ACC112 (cell line): ENCODE data around the gene RERE.

Experiments
- H2AFZ ChIP-seq: fragments of 200-600 bp; sonication (generic); one replicate; pipeline ENCODE4 v1.6.0; 2017; ENCODE audit warnings: antibody characterized with exemption, low read length; ENCODE audit not compliant: unreplicated experiment
- H3K27ac ChIP-seq: fragments of 200-600 bp; sonication (generic); 2 replicates; pipeline ENCODE4 v1.5.1; 2014; ENCODE audit warnings: low read depth, mild to moderate bottlenecking, antibody characterized with exemption, low read length, moderate library complexity
- H3K27me3 ChIP-seq: fragments of 200-600 bp; sonication (generic); 2 replicates; pipeline ENCODE4 v1.6.1; 2014; ENCODE audit warnings: mild to moderate bottlenecking, antibody characterized with exemption, low read length, moderate library complexity, mixed read lengths; ENCODE audit not compliant: insufficient read depth
- H3K36me3 ChIP-seq: fragments of 200-600 bp; sonication (generic); 2 replicates; pipeline ENCODE4 v1.6.1; 2016; ENCODE audit warnings: mild to moderate bottlenecking, antibody characterized with exemption, low read length, moderate library complexity, mixed read lengths; ENCODE audit not compliant: insufficient read depth
- H3K4me1 ChIP-seq: fragments of 200-600 bp; sonication (generic); one replicate; pipeline ENCODE4 v1.6.1; 2016; ENCODE audit warnings: low read length, mixed read lengths; ENCODE audit not compliant: insufficient read depth, unreplicated experiment, control insufficient read depth
- H3K4me3 ChIP-seq: fragments of 200-600 bp; sonication (generic); 2 replicates; pipeline ENCODE4 v1.5.1; 2014; ENCODE audit warnings: mild to moderate bottlenecking, low read depth, low read length
- H3K79me2 ChIP-seq: fragments of 200-600 bp; sonication (generic); one replicate; pipeline ENCODE4 v1.6.0; 2016; ENCODE audit warnings: low read length; ENCODE audit not compliant: control insufficient read depth, unreplicated experiment, insufficient read depth

Gene RERE

GRCh38 chr1:8817412-8818324 is at the start of gene RERE:
TSS of gene RERE (minus strand) at chr1:8817640.
- peak within 1 kb of the TSS; percentile 79 for H2AFZ ChIP-seq

GRCh38 chr1:8866792-8867415 is 49.5 kb upstream of the RERE start:
- no peak overlapping the region for H2AFZ ChIP-seq
- H3K27me3 ChIP-seq: no peaks in the 10 kb centered on the region
- peak overlapping the region; percentile 9; the same call in 1 of the 2 replicates for H3K27ac ChIP-seq
- H3K4me3 ChIP-seq: no peak overlapping the region
- H3K79me2 ChIP-seq: peaks cover 78% of the 10 kb centered on the region
- peaks cover 86% of the 10 kb centered on the region for H3K36me3 ChIP-seq
- H3K4me1 ChIP-seq: peaks cover 68% of the 10 kb centered on the region

More at GRCh38 chr1:8817412-8818324, at the start of gene RERE:
- H3K79me2 ChIP-seq: peaks cover 28% of the 10 kb centered on the region
- peak within 1 kb of the TSS; percentile 96 for H3K4me3 ChIP-seq
- H3K27me3 ChIP-seq: no peaks in the 10 kb centered on the region
- no peaks in the 10 kb centered on the region for H3K36me3 ChIP-seq
- H3K27ac ChIP-seq: peak within 1 kb of the TSS; percentile 83
- H3K4me1 ChIP-seq: peaks cover 23% of the 10 kb centered on the region

- Histone ChIP-seq H2AFZ (no peak overlapping the region), H3K4me3 (no peak overlapping the region), H3K27me3 (no peaks in the 10 kb centered on the region), H3K27ac (peak overlapping the region; percentile 9; the same call in 1 of the 2 replicates), H3K79me2 (peaks cover 72% of the 10 kb centered on the region), H3K4me1 (peaks cover 66% of the 10 kb centered on the region), H3K36me3 (peaks cover 85% of the 10 kb centered on the region)
Measured at GRCh38 chr1:8866173-8866791, 48.8 kb upstream of the RERE start.

GRCh38 chr1:8864713-8865344 is 47.4 kb upstream of the RERE start:
- Histone ChIP-seq H3K4me1 (peaks cover 63% of the 10 kb centered on the region), H3K4me3 (no peak overlapping the region), H3K36me3 (peaks cover 85% of the 10 kb centered on the region), H2AFZ (no peak overlapping the region), H3K27ac (peak overlapping the region; percentile 13; the same call in 1 of the 2 replicates), H3K79me2 (peaks cover 57% of the 10 kb centered on the region), H3K27me3 (no peaks in the 10 kb centered on the region)

- Histone ChIP-seq H3K4me3 (no peak overlapping the region), H3K27me3 (no peaks in the 10 kb centered on the region), H3K79me2 (peaks cover 47% of the 10 kb centered on the region), H3K36me3 (peaks cover 83% of the 10 kb centered on the region), H2AFZ (no peak overlapping the region), H3K4me1 (peaks cover 60% of the 10 kb centered on the region), H3K27ac (peak overlapping the region; percentile 22; the same call in 1 of the 2 replicates)
Measured at GRCh38 chr1:8863794-8864233, 46.4 kb upstream of the RERE start.

GRCh38 chr1:8863138-8863537 is 45.7 kb upstream of the RERE start:
- peaks cover 78% of the 10 kb centered on the region for H3K36me3 ChIP-seq
- H3K4me3 ChIP-seq: no peak overlapping the region
- H3K27ac ChIP-seq: peak overlapping the region; percentile 22; the same call in 1 of the 2 replicates
- no peaks in the 10 kb centered on the region for H3K27me3 ChIP-seq
- H3K79me2 ChIP-seq: peaks cover 42% of the 10 kb centered on the region
- H2AFZ ChIP-seq: no peak overlapping the region
- peaks cover 65% of the 10 kb centered on the region for H3K4me1 ChIP-seq

GRCh38 chr1:8862528-8862927 is 45.1 kb upstream of the RERE start:
- Histone ChIP-seq H3K79me2 (peaks cover 36% of the 10 kb centered on the region), H3K27ac (0 out of 2 replicates have a peak overlapping the region, but pooled peaks have one; percentile 22), H3K4me1 (peaks cover 65% of the 10 kb centered on the region), H3K27me3 (no peaks in the 10 kb centered on the region), H3K36me3 (peaks cover 72% of the 10 kb centered on the region), H2AFZ (no peak overlapping the region), H3K4me3 (no peak overlapping the region)

- Histone ChIP-seq H3K36me3 (peaks cover 62% of the 10 kb centered on the region), H3K79me2 (peaks cover 25% of the 10 kb centered on the region), H3K27me3 (no peaks in the 10 kb centered on the region), H2AFZ (no peak overlapping the region), H3K4me1 (peaks cover 61% of the 10 kb centered on the region), H3K4me3 (no peak overlapping the region), H3K27ac (peak overlapping the region; percentile 34)
Measured at GRCh38 chr1:8860738-8861516, 43.5 kb upstream of the RERE start.

- peaks cover 8% of the 10 kb centered on the region for H3K79me2 ChIP-seq
- peaks cover 50% of the 10 kb centered on the region for H3K4me1 ChIP-seq
- H3K27ac ChIP-seq: peak overlapping the region; percentile 21; the same call in 1 of the 2 replicates
- no peak overlapping the region for H3K4me3 ChIP-seq
- peaks cover 45% of the 10 kb centered on the region for H3K36me3 ChIP-seq
- no peaks in the 10 kb centered on the region for H3K27me3 ChIP-seq
- H2AFZ ChIP-seq: no peak overlapping the region
Measured at GRCh38 chr1:8858888-8859706, 41.7 kb upstream of the RERE start.
